ENCODE data around the gene GREB1. TPM values are rescaled to one million over a fixed set of nuclear protein-coding genes. Genes with fewer than 3 reads are reported as not detected.

The GREB1 gene
- total and polyA plus RNA-seq, 2 of the 13 experiments (the other 11 are each of a cell fraction or from before 2014, with no cell fraction given) = 31.3 to 61.2 TPM

DNA sequence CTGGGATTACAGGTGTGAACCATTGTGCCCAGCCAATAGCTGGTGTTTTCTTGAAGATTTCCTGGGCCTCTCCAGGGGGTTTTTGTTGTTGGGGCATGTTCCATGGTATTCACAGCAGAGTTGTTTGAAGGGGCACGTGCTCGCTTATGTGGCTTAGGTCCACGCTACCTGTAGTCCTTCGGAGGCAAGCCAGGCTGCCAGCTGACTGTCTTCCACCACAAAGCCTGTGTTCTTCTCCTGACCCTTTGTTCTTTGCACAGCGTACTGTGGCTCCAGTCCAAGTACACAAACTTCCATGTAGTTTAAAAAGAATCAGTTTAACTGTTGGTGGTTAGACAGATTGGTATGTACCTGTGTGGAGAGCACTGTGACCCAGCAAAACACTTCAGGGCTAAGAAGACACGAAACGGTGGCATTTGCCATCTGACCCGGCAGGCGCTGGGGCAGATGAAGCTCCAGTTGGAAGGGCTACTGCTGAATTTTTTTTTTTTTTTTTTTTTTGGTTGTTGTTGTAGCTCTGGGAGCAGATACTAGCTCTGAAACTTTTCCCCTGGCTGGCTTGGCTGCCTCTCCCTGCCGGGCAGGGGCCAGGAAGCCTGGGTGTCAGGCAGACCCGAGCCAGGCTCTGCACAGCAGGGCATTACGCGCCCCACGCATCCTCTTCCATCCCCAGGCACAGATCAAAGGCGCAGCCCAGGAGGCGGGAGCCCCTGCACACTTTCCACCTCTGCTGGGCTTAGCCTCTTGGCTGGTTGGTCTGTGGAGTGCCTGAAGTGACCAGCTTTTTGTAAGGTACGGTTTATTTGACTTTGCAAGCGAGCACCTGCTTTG, 5.7 kb downstream of the GREB1 start (continued):
- TF ChIP-seq NONO (IDR thresholded peaks at IDR 0.05) (no peak), NONO (CRISPR knock-in tag; conservative IDR thresholded peaks at IDR 0.05) (peak; percentile 76), ZNF503 (CRISPR knock-in tag; IDR thresholded peaks at IDR 0.05) (no peak; the same call in 1 of the 2 replicates), E2F1 (CRISPR knock-in tag; IDR thresholded peaks at IDR 0.05) (peak; percentile 33; the same call in 1 of the 2 replicates), FOXO4 (CRISPR knock-in tag; conservative IDR thresholded peaks at IDR 0.05) (no peak), ZNF230 (CRISPR knock-in tag; IDR thresholded peaks at IDR 0.05) (no peak; the same call in 1 of the 2 replicates), ATF6 (CRISPR knock-in tag; conservative IDR thresholded peaks at IDR 0.05) (peak; percentile 78; the same call in 1 of the 2 replicates), MTERF4 (CRISPR knock-in tag; IDR thresholded peaks at IDR 0.05) (peak; percentile 73; the same call in 1 of the 2 replicates), ZNF234 (CRISPR knock-in tag; conservative IDR thresholded peaks at IDR 0.05) (0 out of 2 replicates have a peak, but pooled peaks have one; percentile 64), KDM5B (CRISPR knock-in tag; IDR thresholded peaks at IDR 0.05; ENCODE audit: borderline replicate concordance) (peak; percentile 37; the same call in 1 of the 2 replicates)
- TF ChIP-seq, protein P1, sequence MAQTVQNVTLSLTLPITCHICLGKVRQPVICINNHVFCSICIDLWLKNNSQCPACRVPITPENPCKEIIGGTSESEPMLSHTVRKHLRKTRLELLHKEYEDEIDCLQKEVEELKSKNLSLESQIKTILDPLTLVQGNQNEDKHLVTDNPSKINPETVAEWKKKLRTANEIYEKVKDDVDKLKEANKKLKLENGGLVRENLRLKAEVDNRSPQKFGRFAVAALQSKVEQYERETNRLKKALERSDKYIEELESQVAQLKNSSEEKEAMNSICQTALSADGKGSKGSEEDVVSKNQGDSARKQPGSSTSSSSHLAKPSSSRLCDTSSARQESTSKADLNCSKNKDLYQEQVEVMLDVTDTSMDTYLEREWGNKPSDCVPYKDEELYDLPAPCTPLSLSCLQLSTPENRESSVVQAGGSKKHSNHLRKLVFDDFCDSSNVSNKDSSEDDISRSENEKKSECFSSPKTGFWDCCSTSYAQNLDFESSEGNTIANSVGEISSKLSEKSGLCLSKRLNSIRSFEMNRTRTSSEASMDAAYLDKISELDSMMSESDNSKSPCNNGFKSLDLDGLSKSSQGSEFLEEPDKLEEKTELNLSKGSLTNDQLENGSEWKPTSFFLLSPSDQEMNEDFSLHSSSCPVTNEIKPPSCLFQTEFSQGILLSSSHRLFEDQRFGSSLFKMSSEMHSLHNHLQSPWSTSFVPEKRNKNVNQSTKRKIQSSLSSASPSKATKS (CRISPR knock-in tag; IDR thresholded peaks at IDR 0.05) = no peak
- TF ChIP-seq, protein P2, sequence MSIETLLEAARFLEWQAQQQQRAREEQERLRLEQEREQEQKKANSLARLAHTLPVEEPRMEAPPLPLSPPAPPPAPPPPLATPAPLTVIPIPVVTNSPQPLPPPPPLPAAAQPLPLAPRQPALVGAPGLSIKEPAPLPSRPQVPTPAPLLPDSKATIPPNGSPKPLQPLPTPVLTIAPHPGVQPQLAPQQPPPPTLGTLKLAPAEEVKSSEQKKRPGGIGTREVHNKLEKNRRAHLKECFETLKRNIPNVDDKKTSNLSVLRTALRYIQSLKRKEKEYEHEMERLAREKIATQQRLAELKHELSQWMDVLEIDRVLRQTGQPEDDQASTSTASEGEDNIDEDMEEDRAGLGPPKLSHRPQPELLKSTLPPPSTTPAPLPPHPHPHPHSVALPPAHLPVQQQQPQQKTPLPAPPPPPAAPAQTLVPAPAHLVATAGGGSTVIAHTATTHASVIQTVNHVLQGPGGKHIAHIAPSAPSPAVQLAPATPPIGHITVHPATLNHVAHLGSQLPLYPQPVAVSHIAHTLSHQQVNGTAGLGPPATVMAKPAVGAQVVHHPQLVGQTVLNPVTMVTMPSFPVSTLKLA (IDR thresholded peaks at IDR 0.05) = peak; percentile 84
- TF ChIP-seq, protein P3, sequence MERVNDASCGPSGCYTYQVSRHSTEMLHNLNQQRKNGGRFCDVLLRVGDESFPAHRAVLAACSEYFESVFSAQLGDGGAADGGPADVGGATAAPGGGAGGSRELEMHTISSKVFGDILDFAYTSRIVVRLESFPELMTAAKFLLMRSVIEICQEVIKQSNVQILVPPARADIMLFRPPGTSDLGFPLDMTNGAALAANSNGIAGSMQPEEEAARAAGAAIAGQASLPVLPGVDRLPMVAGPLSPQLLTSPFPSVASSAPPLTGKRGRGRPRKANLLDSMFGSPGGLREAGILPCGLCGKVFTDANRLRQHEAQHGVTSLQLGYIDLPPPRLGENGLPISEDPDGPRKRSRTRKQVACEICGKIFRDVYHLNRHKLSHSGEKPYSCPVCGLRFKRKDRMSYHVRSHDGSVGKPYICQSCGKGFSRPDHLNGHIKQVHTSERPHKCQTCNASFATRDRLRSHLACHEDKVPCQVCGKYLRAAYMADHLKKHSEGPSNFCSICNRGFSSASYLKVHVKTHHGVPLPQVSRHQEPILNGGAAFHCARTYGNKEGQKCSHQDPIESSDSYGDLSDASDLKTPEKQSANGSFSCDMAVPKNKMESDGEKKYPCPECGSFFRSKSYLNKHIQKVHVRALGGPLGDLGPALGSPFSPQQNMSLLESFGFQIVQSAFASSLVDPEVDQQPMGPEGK (CRISPR knock-in tag; IDR thresholded peaks at IDR 0.05) = peak; percentile 68

Measured in HepG2 (cell line).